HG02885 (cell line): ENCODE data around the gene SCML2.
"Not testable (repeated sequence)": the region's sequence is repeated elsewhere in the genome, so short reads cannot be mapped to it uniquely, and the experiment has no call there.

Experiments used
- ATAC-seq: cut with Tn5 transposase; IDR thresholded peaks from one replicate; pipeline ENCODE4 v1.9.1; 2021; ENCODE audit warnings: mild to moderate bottlenecking; ENCODE audit not compliant: unreplicated experiment, poor library complexity

SCML2 gene

DNA sequence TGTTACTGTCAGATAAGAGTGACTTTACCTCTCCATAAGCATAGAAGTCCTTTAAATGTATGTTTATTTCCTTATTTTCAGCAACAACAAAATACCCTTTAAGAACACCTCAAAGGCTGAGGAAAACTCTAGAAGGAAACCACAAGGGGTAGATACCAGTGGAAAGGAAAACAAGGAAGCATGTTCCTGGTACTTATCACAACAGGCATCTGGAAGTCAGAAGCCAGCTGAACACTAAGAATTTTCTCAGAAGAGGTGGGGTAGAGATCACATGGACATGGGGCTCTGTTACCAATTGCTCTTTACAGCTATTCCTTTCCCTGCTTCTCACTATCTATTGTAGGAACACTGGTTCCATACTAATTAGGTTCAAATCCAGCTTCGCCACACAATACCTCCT lies 82.3 kb downstream of the SCML2 start:
- no peak for ATAC-seq

DNA sequence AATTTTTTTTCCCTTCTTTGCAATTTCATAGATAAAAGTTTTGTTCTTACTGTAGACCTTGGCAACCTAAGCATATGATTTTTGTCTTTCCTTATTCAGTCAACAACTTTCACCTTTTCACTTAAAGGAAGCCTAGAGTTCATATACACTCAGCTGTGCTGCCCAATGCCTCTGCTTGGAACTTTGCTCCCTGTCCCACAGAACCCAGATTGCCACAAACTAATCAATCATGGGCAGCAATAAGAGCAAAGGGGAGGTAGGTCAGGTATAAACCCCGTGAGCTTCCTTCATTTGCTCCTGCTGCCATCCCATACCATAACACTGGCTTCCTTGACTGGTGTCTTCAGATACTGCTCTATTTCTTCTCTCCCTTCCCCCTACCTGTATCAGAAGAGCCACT lies 82.8 kb downstream of the SCML2 start:
- no peak for ATAC-seq

DNA sequence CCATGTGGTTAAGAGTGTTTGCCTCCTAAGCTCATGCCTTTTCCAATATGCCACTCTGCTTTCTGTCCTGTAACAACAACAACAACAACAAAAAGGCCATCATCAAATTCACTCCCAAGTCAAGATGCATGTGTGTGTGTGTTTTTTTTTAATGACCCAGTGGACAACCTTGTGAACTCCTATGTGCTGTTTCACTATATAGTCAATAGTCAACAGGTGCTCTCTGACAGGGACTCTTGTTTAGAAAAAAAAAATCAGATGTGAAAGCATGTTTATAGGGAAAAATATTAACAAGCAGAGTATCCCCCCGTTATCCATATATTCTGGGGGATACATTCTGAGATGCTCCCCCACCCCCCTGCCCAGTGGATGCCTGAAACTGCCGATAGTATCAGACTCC lies 83.2 kb downstream of the SCML2 start:
- ATAC-seq: no peak

DNA sequence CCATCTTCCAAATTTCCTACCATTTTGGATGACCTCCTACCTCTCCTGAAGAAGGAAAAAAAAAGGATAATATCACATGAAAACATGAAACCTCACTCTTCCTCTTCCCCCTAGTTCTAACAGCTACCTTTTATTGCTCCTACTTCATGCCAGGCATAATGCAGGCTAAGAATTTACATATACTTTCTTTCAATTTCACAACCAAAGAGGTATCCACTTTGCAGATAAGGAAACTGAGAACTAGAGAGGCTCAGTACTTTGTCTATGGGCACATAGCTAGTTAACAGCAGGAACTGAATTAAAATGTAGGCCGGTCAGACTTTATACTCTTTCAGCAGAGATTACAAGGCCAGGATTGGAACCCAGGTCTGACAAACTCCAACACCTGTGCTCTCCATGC lies 99.4 kb downstream of the SCML2 start:
- no peak for ATAC-seq

DNA sequence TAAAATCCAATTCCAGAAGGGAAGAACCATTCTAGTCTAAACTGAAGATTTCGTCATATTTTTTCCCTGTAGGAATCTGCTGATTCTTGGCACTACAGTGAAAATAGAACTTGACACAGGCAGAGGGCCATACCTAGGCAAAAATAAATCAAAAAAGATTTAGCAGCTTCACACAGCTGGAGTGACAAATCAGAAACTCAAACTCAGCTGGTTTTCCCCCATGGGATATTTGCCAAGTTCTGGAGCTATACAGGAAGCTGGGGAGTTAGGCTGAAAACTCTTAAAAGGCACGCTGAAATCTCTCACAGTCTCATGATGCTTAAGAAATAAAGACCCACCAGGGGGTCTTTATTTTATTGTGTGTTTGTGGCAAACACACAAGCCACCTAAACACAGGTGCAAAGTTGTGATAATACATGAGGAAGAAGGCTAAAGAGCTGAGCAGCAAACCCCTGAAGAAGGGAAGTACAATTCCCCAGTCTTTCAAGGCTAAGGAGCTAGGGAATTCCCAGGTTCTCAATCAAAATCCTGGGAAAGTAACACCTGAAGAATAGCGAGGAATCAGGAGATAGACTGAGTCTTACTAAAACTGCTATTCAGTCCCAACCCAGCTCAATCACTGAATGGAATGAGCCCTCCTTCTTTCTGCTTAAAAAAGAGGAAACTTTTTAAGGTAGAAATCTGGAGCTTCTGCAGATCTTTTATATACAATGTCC lies 101.7 kb downstream of the SCML2 start:
- no peak for ATAC-seq

DNA sequence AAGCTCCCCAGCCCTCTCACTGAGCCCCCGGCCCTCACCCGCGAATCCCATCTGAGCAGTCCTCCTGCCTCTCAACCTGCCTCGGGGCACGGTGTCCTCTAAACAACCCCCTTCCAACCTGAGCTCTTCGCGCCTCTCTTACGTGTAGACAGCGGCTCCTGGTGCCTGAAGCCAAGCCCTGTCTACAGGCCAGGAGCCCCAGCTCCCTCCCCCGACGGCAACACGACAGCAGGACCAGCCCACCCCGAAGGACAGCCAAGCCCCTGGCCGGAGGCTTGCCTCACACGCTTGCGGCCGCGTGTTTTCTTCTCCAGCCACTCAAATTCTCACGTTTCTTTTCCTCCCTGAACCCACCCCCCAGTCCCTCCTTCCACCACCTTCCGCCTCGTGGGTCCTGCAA lies 124.8 kb downstream of the SCML2 start:
- not testable (repeated sequence) for ATAC-seq

GRCh38 chrX:18228069-18228468 lies 126.4 kb downstream of the SCML2 start:
- ATAC-seq: no peak

- no peak for ATAC-seq
Measured at GRCh38 chrX:18227458-18227857, 127.0 kb downstream of the SCML2 start.

- no peak for ATAC-seq
Measured at GRCh38 chrX:18220786-18221185, 133.7 kb downstream of the SCML2 start, which contains the start of gene BEND2. BEND2 (minus strand) TSS chrX:18220886; CDS start chrX:18220750, 136 bp downstream.

GRCh38 chrX:18210470-18210869 lies 144.0 kb downstream of the SCML2 start:
- ATAC-seq: no peak

GRCh38 chrX:18206657-18207056 lies 147.8 kb downstream of the SCML2 start:
- ATAC-seq: no peak

GRCh38 chrX:18203631-18204030 lies 150.9 kb downstream of the SCML2 start:
- no peak for ATAC-seq

DNA sequence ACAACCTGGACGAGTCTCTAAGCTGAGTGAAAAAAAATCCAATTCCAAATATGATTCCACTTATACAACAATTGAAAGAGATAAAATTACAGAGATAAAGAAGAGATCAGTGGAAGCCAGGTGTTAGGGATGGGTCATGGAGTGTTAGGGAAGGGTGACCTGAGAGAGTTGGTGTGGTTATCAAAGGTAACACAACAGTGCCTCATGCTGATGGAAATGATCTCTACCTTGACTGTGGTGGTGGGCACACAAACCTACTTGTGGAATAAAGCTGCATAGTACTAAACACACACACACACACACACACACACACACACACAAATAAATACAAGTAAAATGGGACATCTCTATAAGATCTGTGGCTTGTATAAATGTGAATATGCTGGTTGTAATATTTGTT lies 159.8 kb downstream of the SCML2 start:
- no peak for ATAC-seq
